SK-N-SH treated with all-trans-retinoic acid at 6 μM for 48 hours (cell line): ENCODE measurements around the gene CRYGA.
"Not testable (repeated sequence)": the region's sequence is repeated elsewhere in the genome, so short reads cannot be mapped to it uniquely, and the experiment has no call there.

Experiments
- ATAC-seq: fragments of 200-7000 bp; cut with Tn5 transposase; 3 replicates; pipeline ENCODE4 v1.9.1; 2020; ENCODE audit warnings: mild to moderate bottlenecking, moderate library complexity
- ARNTL ChIP-seq: fragments of 450-650 bp; formaldehyde crosslinking; IDR thresholded peaks from 2 replicates; pipeline ENCODE4 v1.5.0; 2020; ENCODE audit warnings: low read depth, mild to moderate bottlenecking, moderate library complexity, borderline replicate concordance
- BACH2 ChIP-seq: fragments of 250-450 bp; sonication (Bioruptor Pico); IDR thresholded peaks from 2 replicates; pipeline ENCODE4 v1.9.0; 2021; ENCODE audit warnings: mild to moderate bottlenecking, borderline replicate concordance
- CREB5 ChIP-seq: fragments of 250-450 bp; sonication (Bioruptor Pico); IDR thresholded peaks from 2 replicates; pipeline ENCODE4 v1.5.1; 2020; ENCODE audit warnings: low read depth, mild to moderate bottlenecking, moderate library complexity
- CSDC2 ChIP-seq: fragments of 250-450 bp; sonication (Bioruptor Pico); IDR thresholded peaks from 2 replicates; pipeline ENCODE4 v1.5.0; 2020; ENCODE audit warnings: mild to moderate bottlenecking, moderate library complexity
- ESRRG ChIP-seq: fragments of 250-450 bp; sonication (Bioruptor Pico); IDR thresholded peaks from 2 replicates; pipeline ENCODE4 v1.6.1; 2021; ENCODE audit warnings: mild to moderate bottlenecking
- ISL1 ChIP-seq: fragments of 250-450 bp; sonication (Bioruptor Pico); IDR thresholded peaks from 2 replicates; pipeline ENCODE4 v2.1.2; 2022; ENCODE audit warnings: mild to moderate bottlenecking, moderate library complexity
- OSR1 ChIP-seq: fragments of 250-450 bp; sonication (Bioruptor Pico); IDR thresholded peaks from 2 replicates; pipeline ENCODE4 v1.8.0; 2022; ENCODE audit warnings: moderate library complexity, mild to moderate bottlenecking, inconsistent platforms
- PATZ1 ChIP-seq: fragments of 250-450 bp; sonication (Bioruptor Pico); IDR thresholded peaks from 2 replicates; pipeline ENCODE4 v1.8.0; 2020; ENCODE audit warnings: mild to moderate bottlenecking, moderate library complexity, borderline replicate concordance
- POU6F1 ChIP-seq: fragments of 250-450 bp; sonication (Bioruptor Pico); IDR thresholded peaks from 2 replicates; pipeline ENCODE4 v1.8.0; 2021; ENCODE audit warnings: low read depth, mild to moderate bottlenecking, moderate library complexity, borderline replicate concordance
- PPARA ChIP-seq: fragments of 250-450 bp; sonication (Bioruptor Pico); IDR thresholded peaks from 2 replicates; pipeline ENCODE4 v1.5.0; 2020; ENCODE audit warnings: mild to moderate bottlenecking, borderline replicate concordance
- RARB ChIP-seq: fragments of 250-450 bp; sonication (Bioruptor Pico); IDR thresholded peaks from 2 replicates; pipeline ENCODE4 v1.8.0; 2021; ENCODE audit warnings: mild to moderate bottlenecking, moderate library complexity
- SNAI2 ChIP-seq: fragments of 250-450 bp; sonication (Bioruptor Pico); IDR thresholded peaks from 2 replicates; pipeline ENCODE4 v1.5.0; 2020; ENCODE audit warnings: mild to moderate bottlenecking, moderate library complexity
- TCF4 ChIP-seq: fragments of 250-450 bp; sonication (Bioruptor Pico); IDR thresholded peaks from 2 replicates; pipeline ENCODE4 v1.8.0; 2021; ENCODE audit warnings: mild to moderate bottlenecking, moderate library complexity, borderline replicate concordance
- TSHZ2 ChIP-seq: fragments of 250-450 bp; sonication (Bioruptor Pico); IDR thresholded peaks from 2 replicates; pipeline ENCODE4 v1.5.0; 2020; ENCODE audit warnings: mild to moderate bottlenecking, moderate library complexity
- ZC3H10 ChIP-seq: fragments of 250-450 bp; sonication (Bioruptor Pico); IDR thresholded peaks from 2 replicates; pipeline ENCODE4 v1.5.1; 2021; ENCODE audit warnings: mild to moderate bottlenecking, moderate library complexity
- ZFP3 ChIP-seq: fragments of 250-450 bp; sonication (Bioruptor Pico); IDR thresholded peaks from 2 replicates; pipeline ENCODE4 v1.5.0; 2020; ENCODE audit warnings: mild to moderate bottlenecking, moderate library complexity
- ZNF565 ChIP-seq: fragments of 450-650 bp; formaldehyde crosslinking; conservative IDR thresholded peaks from 2 replicates; pipeline ENCODE4 v1.5.0; 2020; ENCODE audit warnings: low read depth, mild to moderate bottlenecking, moderate library complexity
- ZNF70 ChIP-seq: fragments of 450-650 bp; formaldehyde crosslinking; IDR thresholded peaks from 2 replicates; pipeline ENCODE4 v1.5.0; 2020; ENCODE audit warnings: mild to moderate bottlenecking, moderate library complexity
- ZNF8 ChIP-seq: fragments of 450-650 bp; formaldehyde crosslinking; IDR thresholded peaks from 2 replicates; pipeline ENCODE4 v1.5.0; 2020; ENCODE audit warnings: mild to moderate bottlenecking, moderate library complexity
- TF ChIP-seq, protein P1 (sequence below): fragments of 250-450 bp; sonication (Bioruptor Pico); IDR thresholded peaks from 2 replicates; pipeline ENCODE4 v1.5.1; 2021; ENCODE audit warnings: mild to moderate bottlenecking, moderate library complexity

The CRYGA gene

GRCh38 chr2:208142925-208143799 is 20.2 kb downstream of the CRYGA start:
- ATAC-seq, result peak; percentile 43
- no peak for TF ChIP-seq BACH2 (CRISPR knock-in tag)

GRCh38 chr2:208142240-208142924 is 21.0 kb downstream of the CRYGA start:
- TF ChIP-seq ESRRG (CRISPR knock-in tag) (no peak), ISL1 (CRISPR knock-in tag) (peak; percentile 77), TCF4 (peak; percentile 40; the same call in 1 of the 2 replicates), SNAI2 (CRISPR knock-in tag) (no peak), ZC3H10 (no peak), ZNF70 (no peak; the same call in 1 of the 2 replicates), BACH2 (CRISPR knock-in tag) (no peak), POU6F1 (CRISPR knock-in tag) (no peak), OSR1 (CRISPR knock-in tag) (no peak), ZNF8 (CRISPR knock-in tag) (no peak; the same call in 1 of the 2 replicates), PPARA (CRISPR knock-in tag) (no peak)
- TF ChIP-seq, protein P1, sequence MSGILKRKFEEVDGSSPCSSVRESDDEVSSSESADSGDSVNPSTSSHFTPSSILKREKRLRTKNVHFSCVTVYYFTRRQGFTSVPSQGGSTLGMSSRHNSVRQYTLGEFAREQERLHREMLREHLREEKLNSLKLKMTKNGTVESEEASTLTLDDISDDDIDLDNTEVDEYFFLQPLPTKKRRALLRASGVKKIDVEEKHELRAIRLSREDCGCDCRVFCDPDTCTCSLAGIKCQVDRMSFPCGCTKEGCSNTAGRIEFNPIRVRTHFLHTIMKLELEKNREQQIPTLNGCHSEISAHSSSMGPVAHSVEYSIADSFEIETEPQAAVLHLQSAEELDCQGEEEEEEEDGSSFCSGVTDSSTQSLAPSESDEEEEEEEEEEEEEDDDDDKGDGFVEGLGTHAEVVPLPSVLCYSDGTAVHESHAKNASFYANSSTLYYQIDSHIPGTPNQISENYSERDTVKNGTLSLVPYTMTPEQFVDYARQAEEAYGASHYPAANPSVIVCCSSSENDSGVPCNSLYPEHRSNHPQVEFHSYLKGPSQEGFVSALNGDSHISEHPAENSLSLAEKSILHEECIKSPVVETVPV, result no peak
- peak; percentile 80 for ATAC-seq

GRCh38 chr2:208139447-208139846 is 23.9 kb downstream of the CRYGA start:
- TF ChIP-seq CSDC2 (CRISPR knock-in tag) (no peak), PPARA (CRISPR knock-in tag) (no peak), ZFP3 (no peak), SNAI2 (CRISPR knock-in tag) (no peak), TSHZ2 (no peak), OSR1 (CRISPR knock-in tag) (no peak), ZNF70 (no peak), CREB5 (CRISPR knock-in tag) (no peak), RARB (CRISPR knock-in tag) (no peak), ZNF565 (CRISPR knock-in tag) (no peak), POU6F1 (CRISPR knock-in tag) (no peak), ARNTL (CRISPR knock-in tag) (no peak), PATZ1 (CRISPR knock-in tag) (no peak), ZC3H10 (no peak)
- TF ChIP-seq, protein P1, result no peak
- no peak for ATAC-seq

- ATAC-seq, result not testable (repeated sequence)
Measured at GRCh38 chr2:208138334-208138733, 25.1 kb downstream of the CRYGA start.
